K562 treated with DMSO at 1 percent for 4 hours (cell line): ENCODE data around the gene HAL. TPM values are rescaled to one million over a fixed set of nuclear protein-coding genes. Genes with fewer than 3 reads are reported as not detected.

Experiments
- total RNA-seq: library from RNA; unstranded; fragments of 300-600 nt; gene quantifications from 2 replicates; pipeline ENCODE4 v1.2.3, GENCODE V29; 2022; ENCODE audit not compliant: insufficient read depth

Gene HAL, protein sequence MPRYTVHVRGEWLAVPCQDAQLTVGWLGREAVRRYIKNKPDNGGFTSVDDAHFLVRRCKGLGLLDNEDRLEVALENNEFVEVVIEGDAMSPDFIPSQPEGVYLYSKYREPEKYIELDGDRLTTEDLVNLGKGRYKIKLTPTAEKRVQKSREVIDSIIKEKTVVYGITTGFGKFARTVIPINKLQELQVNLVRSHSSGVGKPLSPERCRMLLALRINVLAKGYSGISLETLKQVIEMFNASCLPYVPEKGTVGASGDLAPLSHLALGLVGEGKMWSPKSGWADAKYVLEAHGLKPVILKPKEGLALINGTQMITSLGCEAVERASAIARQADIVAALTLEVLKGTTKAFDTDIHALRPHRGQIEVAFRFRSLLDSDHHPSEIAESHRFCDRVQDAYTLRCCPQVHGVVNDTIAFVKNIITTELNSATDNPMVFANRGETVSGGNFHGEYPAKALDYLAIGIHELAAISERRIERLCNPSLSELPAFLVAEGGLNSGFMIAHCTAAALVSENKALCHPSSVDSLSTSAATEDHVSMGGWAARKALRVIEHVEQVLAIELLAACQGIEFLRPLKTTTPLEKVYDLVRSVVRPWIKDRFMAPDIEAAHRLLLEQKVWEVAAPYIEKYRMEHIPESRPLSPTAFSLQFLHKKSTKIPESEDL
- total RNA-seq = 0.24 TPM in 1 of 2 replicates, not detected in the other

DNA sequence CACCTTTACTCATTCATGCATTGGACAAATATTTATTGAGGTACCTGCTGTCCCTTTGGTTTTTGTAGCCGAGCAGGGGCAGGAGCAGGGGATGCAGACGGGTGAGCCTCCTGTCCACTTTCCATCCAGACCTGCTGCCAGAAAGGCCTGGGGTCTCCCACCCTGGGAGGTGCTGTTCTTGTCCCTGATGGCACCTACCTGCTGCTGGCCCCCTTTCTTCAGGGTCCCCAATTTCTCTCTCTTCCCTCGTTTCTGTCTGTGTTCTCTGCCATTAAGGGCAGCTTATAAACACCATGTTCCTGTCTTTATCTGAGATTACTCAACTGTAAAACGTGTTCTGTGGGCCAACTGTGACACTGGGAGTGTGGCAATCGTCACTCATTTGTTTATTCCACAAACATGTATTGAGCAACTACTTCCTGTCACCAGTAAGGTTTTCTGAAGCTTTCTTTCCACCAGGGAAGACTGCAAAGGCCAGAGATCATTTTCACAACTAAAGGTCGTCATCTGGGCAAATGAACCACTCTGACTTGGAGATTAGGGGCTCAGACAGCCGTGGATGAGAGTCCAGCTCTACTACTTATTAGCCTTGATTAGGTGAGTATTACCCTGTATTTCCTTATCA is at the start of gene HAL:
Gene HAL, minus strand, starts transcription at position 311 of the 625 bp plus-strand sequence. CDS start 434 bp downstream, outside the sequence.

DNA sequence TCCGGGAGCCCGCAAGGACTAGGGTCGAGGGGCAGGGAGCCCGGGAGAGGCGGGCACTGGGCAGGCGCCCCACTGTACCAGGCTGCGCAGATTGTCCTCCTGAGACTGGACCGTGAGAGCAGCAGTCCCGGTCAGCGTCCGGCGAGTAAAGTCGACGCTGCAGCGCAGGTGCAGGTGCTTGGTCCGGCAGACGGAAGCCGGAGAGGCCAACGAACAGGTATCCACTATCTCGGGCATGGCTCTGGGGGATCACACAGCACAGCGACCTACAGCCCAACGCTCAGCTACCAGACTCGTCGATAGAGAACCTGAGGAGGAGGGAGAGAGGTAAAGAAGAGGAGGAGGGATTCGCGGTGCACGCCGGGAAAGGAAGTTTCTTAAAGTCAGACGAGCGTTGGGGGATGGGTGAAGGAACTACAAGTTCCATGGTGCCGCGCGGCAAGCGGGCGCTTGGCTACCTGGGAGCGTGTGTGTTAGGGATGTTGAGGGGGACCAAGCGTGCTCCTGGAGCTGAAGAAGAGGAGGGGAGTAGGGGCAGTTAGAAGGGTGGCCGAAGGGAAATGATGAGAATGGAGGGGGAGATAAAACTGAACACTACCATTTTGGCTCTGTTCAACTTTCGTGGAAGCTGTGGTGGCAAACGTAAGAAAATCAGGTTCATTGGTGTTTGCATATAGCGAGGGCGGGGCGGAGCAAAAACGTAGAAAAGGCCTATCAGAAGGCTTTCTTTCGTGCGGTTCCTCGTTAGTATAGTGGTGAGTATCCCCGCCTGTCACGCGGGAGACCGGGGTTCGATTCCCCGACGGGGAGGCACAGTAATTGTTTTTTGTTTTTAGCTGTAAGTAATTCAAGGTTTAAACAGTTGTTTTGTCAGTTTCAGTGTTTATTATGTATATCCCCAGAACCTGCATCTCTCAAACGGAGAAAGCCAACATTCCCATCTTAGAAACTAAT is 39.4 kb upstream of the HAL start, which contains the start of gene LTA4H:
Gene LTA4H, minus strand, starts transcription at position 305 of the 954 bp plus-strand sequence. Its CDS starts 68 bp downstream, at position 237.

DNA sequence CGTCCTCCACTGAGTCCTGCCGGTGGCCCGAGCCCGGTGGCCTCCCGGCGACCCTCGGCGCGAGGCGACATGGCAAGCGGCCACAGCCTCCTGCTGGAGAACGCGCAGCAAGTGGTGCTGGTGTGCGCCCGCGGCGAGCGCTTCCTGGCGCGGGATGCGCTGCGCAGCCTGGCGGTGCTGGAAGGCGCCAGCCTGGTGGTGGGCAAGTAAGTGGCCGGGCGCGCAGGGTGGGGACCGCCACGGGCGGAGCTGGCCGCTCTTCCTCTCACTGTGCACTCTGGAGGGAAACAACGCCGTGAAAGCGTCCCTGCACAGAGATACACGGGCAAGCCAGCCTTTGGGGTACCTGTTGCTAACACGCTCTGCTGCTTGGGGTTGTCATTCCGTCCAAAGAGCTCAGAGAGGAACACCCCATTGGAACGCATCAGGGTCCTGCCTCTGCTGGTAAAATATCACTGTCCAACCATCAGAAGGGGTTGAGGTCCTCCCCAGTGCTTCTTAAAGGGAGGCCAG is 52.8 kb downstream of the HAL start, which contains the start of gene AMDHD1:
Gene AMDHD1, plus strand, starts transcription at position 2 of the 513 bp plus-strand sequence. Its CDS starts 68 bp downstream, at position 70.

DNA sequence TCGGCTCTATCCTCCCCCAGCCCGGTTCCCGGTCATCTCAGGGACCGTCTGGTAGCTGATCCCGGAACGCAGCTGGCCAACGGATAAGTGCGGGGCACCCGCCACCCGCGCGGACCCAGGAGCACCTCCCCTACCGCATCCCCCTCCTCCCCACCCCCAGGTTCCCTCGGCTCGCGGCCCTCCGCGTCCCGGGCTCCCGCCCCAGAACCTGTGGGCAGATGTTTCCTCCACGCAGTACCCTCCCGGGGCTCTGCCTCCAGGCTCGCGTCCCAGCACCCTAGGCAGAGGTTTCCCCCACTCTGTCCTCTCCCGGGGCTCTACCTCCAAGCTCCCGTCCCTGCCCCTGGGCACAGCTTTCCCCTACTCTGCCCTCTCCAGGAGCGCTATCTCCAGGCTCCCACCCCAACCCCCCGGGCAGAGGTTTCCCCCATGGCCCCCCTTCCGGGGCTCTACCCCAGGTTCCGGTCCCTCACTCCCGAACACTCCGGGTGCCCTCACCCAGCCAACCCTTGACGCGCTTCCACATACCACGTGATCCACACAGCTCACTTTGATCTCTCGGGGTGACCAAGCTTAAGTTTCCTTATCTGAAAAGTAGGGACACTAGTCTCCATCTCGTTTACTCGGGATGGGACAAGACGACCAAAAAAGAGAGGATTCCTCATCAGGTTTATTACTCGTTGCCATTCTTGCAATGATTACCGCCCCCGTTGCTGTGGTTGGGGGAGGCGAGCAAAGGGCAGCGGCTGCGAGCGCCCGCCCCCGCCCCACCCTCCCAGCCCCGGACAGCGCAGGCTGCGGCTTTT is 53.4 kb downstream of the HAL start, which contains the start of gene CCDC38:
Gene CCDC38, minus strand, starts transcription at position 91 of the 806 bp plus-strand sequence. CDS start 6,105 bp downstream, outside the sequence.

Other genes with a start within 250 kb of the HAL start
- gene NTN4, start 205.6 kb downstream of the HAL start, total RNA-seq = not detected in 2 replicates
- gene SNRPF, start 137.4 kb downstream of the HAL start, total RNA-seq = 19.4 and 19.8 TPM in 2 replicates
- gene CCDC38, start 53.7 kb downstream of the HAL start, total RNA-seq = not detected in 2 replicates
- gene AMDHD1, start 53.0 kb downstream of the HAL start, total RNA-seq = not detected in 2 replicates
- 38.7 and 42.2 TPM in 2 replicates for gene LTA4H, start 39.2 kb upstream of the HAL start, total RNA-seq
- 1.7 and 3.3 TPM in 2 replicates for gene ELK3, start 198.0 kb upstream of the HAL start, total RNA-seq